ENCODE results near the gene PCDH10. TPM values are rescaled to one million over a fixed set of nuclear protein-coding genes. Genes with fewer than 3 reads are reported as not detected.
A peak's percentile ranks its signal among the peaks of the same experiment; 100 is the strongest.

The PCDH10 gene
- total RNA-seq, 1 donor from 2014 or later: 0.15 TPM

- H3K9me3 ChIP-seq (ENCODE audit: low read depth): no peaks in the 10 kb centered on the region
- no peak overlapping the region for H3K4me2 ChIP-seq
- no peaks in the 10 kb centered on the region for H4K20me1 ChIP-seq (ENCODE audit: low read depth)
- H3K27me3 ChIP-seq: no peaks in the 10 kb centered on the region
- H3K9me3 Mint-ChIP-seq: peaks cover 4% of the 10 kb centered on the region
- no peak overlapping the region for H3K27ac ChIP-seq
- no peak overlapping the region for H3K4me3 Mint-ChIP-seq
- H3K4me1 Mint-ChIP-seq: peaks cover 7% of the 10 kb centered on the region
- no peaks in the 10 kb centered on the region for H3K79me2 ChIP-seq (ENCODE audit: low read depth)
- H2AFZ ChIP-seq (replicated peaks): no peak overlapping the region
- no peak for DNase-seq (ENCODE audit: low spot score)
- no peaks in the 10 kb centered on the region for H3F3A ChIP-seq (ENCODE audit: low read depth)
- no peak overlapping the region for H3K4me3 ChIP-seq
- no peak overlapping the region for H3K9ac ChIP-seq
- H3K36me3 ChIP-seq: no peaks in the 10 kb centered on the region
- no peaks in the 10 kb centered on the region for H3K27me3 Mint-ChIP-seq (ENCODE audit: insufficient read depth, low read depth)
- H3K36me3 Mint-ChIP-seq: peaks cover 6% of the 10 kb centered on the region
- no peak overlapping the region for H3K27ac Mint-ChIP-seq
- TF ChIP-seq CTCF (IDR thresholded peaks at IDR 0.05): no peak
- no peak for TF ChIP-seq EZH2phosphoT487 (IDR thresholded peaks at IDR 0.05)
- no peak for TF ChIP-seq EZH2 (IDR thresholded peaks at IDR 0.05)
- H3K4me1 ChIP-seq: peaks cover 18% of the 10 kb centered on the region
Measured at GRCh38 chr4:133129237-133129636, 19.9 kb upstream of the PCDH10 start.

- no peak overlapping the region for H3K4me2 ChIP-seq
- no peaks in the 10 kb centered on the region for H3K36me3 ChIP-seq
- Mint-ChIP-seq H3K4me3 (no peak overlapping the region), H3K27ac (no peak overlapping the region), H3K9me3 (peaks cover 3% of the 10 kb centered on the region), H3K36me3 (peaks cover 6% of the 10 kb centered on the region), H3K4me1 (peaks cover 7% of the 10 kb centered on the region), H3K27me3 (ENCODE audit: insufficient read depth, low read depth) (no peaks in the 10 kb centered on the region)
- H3K27me3 ChIP-seq: no peaks in the 10 kb centered on the region
- no peak overlapping the region for H3K9ac ChIP-seq
- no peak overlapping the region for H2AFZ ChIP-seq (replicated peaks)
- no peaks in the 10 kb centered on the region for H4K20me1 ChIP-seq (ENCODE audit: low read depth)
- no peak overlapping the region for H3K27ac ChIP-seq
- no peak for DNase-seq (ENCODE audit: low spot score)
- TF ChIP-seq EZH2 (IDR thresholded peaks at IDR 0.05) (no peak), EZH2phosphoT487 (IDR thresholded peaks at IDR 0.05) (no peak), CTCF (IDR thresholded peaks at IDR 0.05) (no peak)
- no peaks in the 10 kb centered on the region for H3K79me2 ChIP-seq (ENCODE audit: low read depth)
- H3K4me1 ChIP-seq: peaks cover 18% of the 10 kb centered on the region
- H3K9me3 ChIP-seq (ENCODE audit: low read depth): no peaks in the 10 kb centered on the region
- H3K4me3 ChIP-seq: no peak overlapping the region
- no peaks in the 10 kb centered on the region for H3F3A ChIP-seq (ENCODE audit: low read depth)
Measured at GRCh38 chr4:133130171-133130570, 18.9 kb upstream of the PCDH10 start.

- H4K20me1 ChIP-seq (ENCODE audit: low read depth): no peaks in the 10 kb centered on the region
- TF ChIP-seq EZH2phosphoT487 (IDR thresholded peaks at IDR 0.05): no peak
- TF ChIP-seq CTCF (IDR thresholded peaks at IDR 0.05): no peak
- no peak for TF ChIP-seq EZH2 (IDR thresholded peaks at IDR 0.05)
- Mint-ChIP-seq H3K4me1 (peaks cover 7% of the 10 kb centered on the region), H3K27me3 (ENCODE audit: insufficient read depth, low read depth) (no peaks in the 10 kb centered on the region), H3K4me3 (no peak overlapping the region), H3K36me3 (peaks cover 3% of the 10 kb centered on the region), H3K27ac (no peak overlapping the region), H3K9me3 (no peaks in the 10 kb centered on the region)
- no peak overlapping the region for H3K4me3 ChIP-seq
- H3K4me2 ChIP-seq: peak overlapping the region; percentile 46
- H2AFZ ChIP-seq (replicated peaks): peak overlapping the region; percentile 78
- H3K9me3 ChIP-seq (ENCODE audit: low read depth): no peaks in the 10 kb centered on the region
- H3F3A ChIP-seq (ENCODE audit: low read depth): no peaks in the 10 kb centered on the region
- H3K27me3 ChIP-seq: no peaks in the 10 kb centered on the region
- no peak for DNase-seq (ENCODE audit: low spot score)
- H3K36me3 ChIP-seq: no peaks in the 10 kb centered on the region
- H3K79me2 ChIP-seq (ENCODE audit: low read depth): no peaks in the 10 kb centered on the region
- no peak overlapping the region for H3K9ac ChIP-seq
- H3K4me1 ChIP-seq: peaks cover 18% of the 10 kb centered on the region
- peak overlapping the region; percentile 26 for H3K27ac ChIP-seq
Measured at GRCh38 chr4:133131829-133132460, 17.1 kb upstream of the PCDH10 start.

All from neural progenitor cell (in vitro differentiated cells).